GM23248 (cell line): ENCODE results near the gene IQCB1.

Experiments
- EZH2 ChIP-seq: fragments of 200-600 bp; sonication (generic); IDR thresholded peaks from 2 replicates; pipeline ENCODE4 v1.6.1; 2018; ENCODE audit warnings: antibody characterized with exemption, mild to moderate bottlenecking; ENCODE audit not compliant: insufficient read depth, poor library complexity, severe bottlenecking
- EZH2phosphoT487 ChIP-seq: fragments of 200-600 bp; sonication (generic); IDR thresholded peaks from 2 replicates; pipeline ENCODE4 v1.6.1; 2018; ENCODE audit warnings: antibody characterized with exemption, moderate library complexity, mild to moderate bottlenecking, low read depth; ENCODE audit not compliant: insufficient read depth

DNA sequence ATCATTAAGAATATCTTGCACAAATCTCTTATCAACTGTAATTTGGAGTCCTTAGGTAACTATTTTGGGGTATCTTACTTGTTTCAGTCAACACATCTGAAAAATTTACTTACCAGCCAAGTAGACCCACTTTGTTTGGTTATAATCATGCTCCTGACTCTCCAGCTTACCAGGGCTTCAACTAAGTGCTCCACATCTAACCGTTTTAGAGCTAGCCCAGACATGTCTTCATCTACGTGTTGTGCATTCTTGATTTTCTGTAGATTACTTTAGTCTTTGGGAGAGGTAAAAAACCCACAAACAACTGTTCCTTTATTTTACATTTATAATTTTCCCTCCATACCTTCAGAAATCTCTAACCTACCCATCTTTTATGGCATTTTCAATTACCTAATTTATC is 17.4 kb upstream of the IQCB1 start:
- TF ChIP-seq EZH2 (no peak), EZH2phosphoT487 (no peak)
